RWPE1 (cell line): Measurements from ENCODE around the gene IREB2.

Source experiments
- CTCF ChIA-PET: fragments of 350-600 bp; sonication (Branson Sonifier 250); formaldehyde crosslinking; extraction: SDS; loops from one replicate; lab custom pipeline; 2021; lab: Yijun Ruan, JAX
- POLR2A ChIA-PET: fragments of 400-600 bp; formaldehyde crosslinking; extraction: SDS; loops from one replicate; lab custom pipeline; 2020; ENCODE audit warnings: antibody characterized with exemption; ENCODE audit not compliant: low non-redundant PET; lab: Yijun Ruan, JAX
- DNase-seq: peaks from one replicate; pipeline ENCODE4 v3.0.0; 2012; ENCODE audit warnings: low spot score
- H3K27ac ChIP-seq: fragments of 450-650 bp; 2 replicates; pipeline ENCODE4 v1.5.1; 2017
- CTCF ChIP-seq: fragments of 450-650 bp; conservative IDR thresholded peaks from 2 replicates; pipeline ENCODE4 v1.5.1; 2017; ENCODE audit warnings: low read depth, mild to moderate bottlenecking

Gene IREB2

GRCh38 chr15:78455749-78456148, 17.7 kb downstream of the IREB2 start:
- POLR2A ChIA-PET = no interaction called here
- no peak overlapping the region for H3K27ac ChIP-seq
- DNase-seq = no peak
- TF ChIP-seq CTCF = no peak
- CTCF ChIA-PET = no interaction called here

- no peak overlapping the region for H3K27ac ChIP-seq
- CTCF ChIA-PET = no interaction called here
- POLR2A ChIA-PET = no interaction called here
- TF ChIP-seq CTCF = no peak
- no peak for DNase-seq
Measured at GRCh38 chr15:78456426-78456825, 18.4 kb downstream of the IREB2 start.

GRCh38 chr15:78457101-78457500, 19.1 kb downstream of the IREB2 start:
- ChIA-PET CTCF (interaction anchor here (0.6 kb wide), 1 partner anchor 332 kb away, joined by 3 read pairs; no protein-coding TSS in a partner anchor), POLR2A (no interaction called here)
- H3K27ac ChIP-seq = no peak overlapping the region
- DNase-seq = no peak
- TF ChIP-seq CTCF = no peak

GRCh38 chr15:78460737-78461136, 22.7 kb downstream of the IREB2 start:
- CTCF ChIA-PET = interaction anchor here (1.0 kb wide), 1 partner anchor 17 kb away, joined by 3 read pairs; no protein-coding TSS in a partner anchor
- no peak for TF ChIP-seq CTCF
- no peak for DNase-seq
- POLR2A ChIA-PET = no interaction called here
- no peak overlapping the region for H3K27ac ChIP-seq

- POLR2A ChIA-PET = no interaction called here
- no peak for DNase-seq
- no peak overlapping the region for H3K27ac ChIP-seq
- no peak for TF ChIP-seq CTCF
- CTCF ChIA-PET = interaction anchor here (0.5 to 1.0 kb wide), 2 partner anchors 17 to 405 kb away, joined by 3 to 10 read pairs; no protein-coding TSS in a partner anchor
Measured at GRCh38 chr15:78461171-78461888, 23.3 kb downstream of the IREB2 start.

- POLR2A ChIA-PET = no interaction called here
- no peak for DNase-seq
- CTCF ChIA-PET = no interaction called here
- H3K27ac ChIP-seq = no peak overlapping the region
- TF ChIP-seq CTCF = no peak
Measured at GRCh38 chr15:78469031-78469430, 31.0 kb downstream of the IREB2 start.
